Liver (tissue), 9 donors: ENCODE measurements around the gene ZNF524. TPM values are rescaled to one million over a fixed set of nuclear protein-coding genes. Genes with fewer than 3 reads are reported as not detected.

ENCODE experiments used
- DNase-seq: peaks from one replicate; pipeline ENCODE4 v3.0.0-alpha.2; 2017; ENCODE audit warnings: low spot score
- H3K27ac ChIP-seq, 2 donors: one replicate each; pipeline ENCODE4 v1.7.0; 2013; ENCODE audit warnings: inconsistent platforms in 2 of 2, low read length in 2 of 2, control low read depth in 1 of 2, low read depth in 1 of 2, mild to moderate bottlenecking in 1 of 2
- H3K27me3 ChIP-seq, 4 donors: one replicate each; pipeline versions ENCODE4 v1.6.1 to v1.7.0; 2013; ENCODE audit warnings: low read length in 3 of 4, inconsistent platforms in 1 of 4, mild to moderate bottlenecking in 1 of 4, moderate library complexity in 1 of 4; ENCODE audit not compliant: control insufficient read depth in 4 of 4, insufficient read depth in 4 of 4
- H3K36me3 ChIP-seq, 4 donors: one replicate each; pipeline versions ENCODE4 v1.6.1 to v1.7.0; 2013; ENCODE audit warnings: low read length in 3 of 4, mild to moderate bottlenecking in 3 of 4, low read depth in 1 of 4, moderate library complexity in 1 of 4; ENCODE audit not compliant: control insufficient read depth in 4 of 4, insufficient read depth in 3 of 4
- H3K4me1 ChIP-seq, 4 donors: one replicate each; pipeline versions ENCODE4 v1.6.1 to v1.7.0; 2013; ENCODE audit warnings: low read length in 3 of 4, mild to moderate bottlenecking in 3 of 4, moderate library complexity in 1 of 4; ENCODE audit not compliant: control insufficient read depth in 4 of 4, insufficient read depth in 4 of 4
- H3K4me3 ChIP-seq, 3 donors: one replicate each; pipeline versions ENCODE4 v1.6.1 to v1.7.0; 2013; ENCODE audit warnings: low read length in 3 of 3, control low read depth in 1 of 3, low read depth in 1 of 3, mild to moderate bottlenecking in 1 of 3
- H3K9ac ChIP-seq, 2 donors: one replicate each; pipeline ENCODE4 v1.7.0; 2013; ENCODE audit warnings: low read length in 2 of 2, mild to moderate bottlenecking in 2 of 2, moderate library complexity in 2 of 2, control low read depth in 1 of 2, low read depth in 1 of 2
- H3K9me3 ChIP-seq, 4 donors: one replicate each; pipeline versions ENCODE4 v1.6.1 to v1.7.0; 2013; ENCODE audit warnings: low read length in 3 of 4; ENCODE audit not compliant: control insufficient read depth in 4 of 4
- EGR1 ChIP-seq, 2 donors: IDR thresholded peaks; 2 replicates each; pipeline ENCODE4 v1.6.1; 2016 to 2018; ENCODE audit warnings: antibody characterized with exemption in 2 of 2, low read depth in 2 of 2
- FOXA1 ChIP-seq: IDR thresholded peaks from 2 replicates; pipeline ENCODE4 v1.6.1; 2016; ENCODE audit warnings: antibody characterized with exemption
- FOXA2 ChIP-seq: IDR thresholded peaks from 2 replicates; pipeline ENCODE4 v1.6.1; 2016; ENCODE audit warnings: antibody characterized with exemption
- GABPA ChIP-seq, 2 donors: IDR thresholded peaks in 1 of 2; conservative IDR thresholded peaks in 1 of 2; 2 replicates each; pipeline ENCODE4 v1.6.1; 2016; ENCODE audit warnings: antibody characterized with exemption in 2 of 2, mild to moderate bottlenecking in 1 of 2, moderate library complexity in 1 of 2
- HNF4G ChIP-seq: IDR thresholded peaks from 2 replicates; pipeline ENCODE4 v1.6.1; 2016; ENCODE audit warnings: antibody characterized with exemption
- JUND ChIP-seq, 2 donors: IDR thresholded peaks; 2 replicates each; pipeline ENCODE4 v1.6.1; 2016; ENCODE audit warnings: antibody characterized with exemption in 2 of 2
- NR2F2 ChIP-seq: IDR thresholded peaks from 2 replicates; pipeline ENCODE4 v1.6.1; 2016; ENCODE audit warnings: antibody characterized with exemption
- RAD21 ChIP-seq, 2 donors: IDR thresholded peaks; 2 replicates each; pipeline ENCODE4 v1.6.1; 2016; ENCODE audit warnings: antibody characterized with exemption in 2 of 2, mild to moderate bottlenecking in 2 of 2
- RXRA ChIP-seq, 2 donors: IDR thresholded peaks; 2 replicates each; pipeline ENCODE4 v1.6.1; 2017 to 2018; ENCODE audit warnings: antibody characterized with exemption in 2 of 2, mild to moderate bottlenecking in 1 of 2
- SP1 ChIP-seq: IDR thresholded peaks from 2 replicates; pipeline ENCODE4 v1.6.1; 2018; ENCODE audit warnings: antibody characterized with exemption, mild to moderate bottlenecking
- TAF1 ChIP-seq: conservative IDR thresholded peaks from 2 replicates; pipeline ENCODE4 v1.6.1; 2016; ENCODE audit warnings: antibody characterized with exemption, mild to moderate bottlenecking
- YY1 ChIP-seq: IDR thresholded peaks from 2 replicates; pipeline ENCODE4 v1.6.1; 2016; ENCODE audit warnings: antibody characterized with exemption, mild to moderate bottlenecking
- WGBS: extraction: QIAGEN DNeasy Blood & Tissue Kit; methylation state at CpG from one replicate; pipeline ENCODE4 v1.1.7; 2013; 5-methylcytosine and 5-hydroxymethylcytosine counted together
- polyA plus RNA-seq, 2 donors: library from polyadenylated mRNA; stranded (reverse) in 1 of 2; unstranded in 1 of 2; fragments of 200-250 nt in 1 of 2; fragments of >200 nt in 1 of 2; fragmentation: Nextera tagmentation in 1 of 2; extraction: Ambion mirVana in 1 of 2; gene quantifications; one replicate each; pipeline versions ENCODE4 v1.2.1 to v1.2.3, GENCODE V29; 2013 to 2015
- total RNA-seq, 2 donors: library from RNA; depleted of rRNA; stranded (reverse); fragments of >200 nt; gene quantifications; one replicate each; pipeline ENCODE4 v1.2.3, GENCODE V29; 2014
- TF ChIP-seq, protein P1 (sequence below): IDR thresholded peaks from 2 replicates; pipeline ENCODE4 v1.6.1; 2016; ENCODE audit warnings: antibody characterized with exemption
- TF ChIP-seq, protein P2 (sequence below): IDR thresholded peaks from 2 replicates; pipeline ENCODE4 v1.6.1; 2016; ENCODE audit warnings: antibody characterized with exemption
- TF ChIP-seq, protein P3 (sequence below): IDR thresholded peaks from 2 replicates; pipeline ENCODE4 v1.6.1; 2016; ENCODE audit warnings: antibody characterized with exemption, mild to moderate bottlenecking
- TF ChIP-seq, protein P4 (sequence below): fragments of 150-350 bp; IDR thresholded peaks from 2 replicates; pipeline ENCODE4 v1.5.1; 2017; ENCODE audit warnings: improper control_type of control experiment, low read depth, low read length; ENCODE audit not compliant: missing input control
- TF ChIP-seq, protein P5 (sequence below): IDR thresholded peaks from 2 replicates; pipeline ENCODE4 v1.6.1; 2016; ENCODE audit warnings: antibody characterized with exemption
- donor health status: healthy.
- donor health status: healthy.
- donor health status: healthy.
- donor health status: healthy.
- donor health status: healthy.

ZNF524 gene
- total and polyA plus RNA-seq, 4 donors = 6.7 to 12.3 (median 10.2) TPM

DNA sequence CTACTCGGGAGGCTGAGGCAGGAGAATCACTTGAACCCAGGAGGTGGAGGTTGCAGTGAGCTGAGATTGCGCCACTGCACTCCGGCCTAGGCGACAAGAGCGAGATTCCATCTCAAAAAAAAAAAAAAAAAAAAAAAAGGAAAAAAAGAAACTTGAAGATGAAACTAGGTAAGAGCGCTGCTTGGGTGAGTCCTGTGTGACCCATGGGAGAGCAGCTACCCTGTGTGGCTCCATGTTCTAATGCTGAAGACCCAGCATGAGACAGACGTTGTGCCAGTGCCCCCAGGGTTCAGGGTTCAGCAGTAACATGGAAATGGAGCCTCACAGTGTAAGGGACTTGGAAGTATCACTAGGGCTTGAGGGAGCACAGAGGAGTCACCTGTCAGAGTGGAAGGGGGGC, 18.3 kb downstream of the ZNF524 start (continued):
- TF ChIP-seq, protein P1, sequence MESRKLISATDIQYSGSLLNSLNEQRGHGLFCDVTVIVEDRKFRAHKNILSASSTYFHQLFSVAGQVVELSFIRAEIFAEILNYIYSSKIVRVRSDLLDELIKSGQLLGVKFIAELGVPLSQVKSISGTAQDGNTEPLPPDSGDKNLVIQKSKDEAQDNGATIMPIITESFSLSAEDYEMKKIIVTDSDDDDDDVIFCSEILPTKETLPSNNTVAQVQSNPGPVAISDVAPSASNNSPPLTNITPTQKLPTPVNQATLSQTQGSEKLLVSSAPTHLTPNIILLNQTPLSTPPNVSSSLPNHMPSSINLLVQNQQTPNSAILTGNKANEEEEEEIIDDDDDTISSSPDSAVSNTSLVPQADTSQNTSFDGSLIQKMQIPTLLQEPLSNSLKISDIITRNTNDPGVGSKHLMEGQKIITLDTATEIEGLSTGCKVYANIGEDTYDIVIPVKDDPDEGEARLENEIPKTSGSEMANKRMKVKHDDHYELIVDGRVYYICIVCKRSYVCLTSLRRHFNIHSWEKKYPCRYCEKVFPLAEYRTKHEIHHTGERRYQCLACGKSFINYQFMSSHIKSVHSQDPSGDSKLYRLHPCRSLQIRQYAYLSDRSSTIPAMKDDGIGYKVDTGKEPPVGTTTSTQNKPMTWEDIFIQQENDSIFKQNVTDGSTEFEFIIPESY = no peak
- TF ChIP-seq SP1 (no peak), NR2F2 (no peak), HNF4G (no peak), TAF1 (no peak), EGR1 (IDR thresholded peaks at IDR 0.05; ENCODE audit: low read depth in 2 of 2) (no peak), YY1 (no peak), GABPA (IDR thresholded peaks at IDR 0.05 in 1 of 2, conservative IDR thresholded peaks at IDR 0.05 in 1 of 2) (no peak), JUND (IDR thresholded peaks at IDR 0.05) (no peak)

DNA sequence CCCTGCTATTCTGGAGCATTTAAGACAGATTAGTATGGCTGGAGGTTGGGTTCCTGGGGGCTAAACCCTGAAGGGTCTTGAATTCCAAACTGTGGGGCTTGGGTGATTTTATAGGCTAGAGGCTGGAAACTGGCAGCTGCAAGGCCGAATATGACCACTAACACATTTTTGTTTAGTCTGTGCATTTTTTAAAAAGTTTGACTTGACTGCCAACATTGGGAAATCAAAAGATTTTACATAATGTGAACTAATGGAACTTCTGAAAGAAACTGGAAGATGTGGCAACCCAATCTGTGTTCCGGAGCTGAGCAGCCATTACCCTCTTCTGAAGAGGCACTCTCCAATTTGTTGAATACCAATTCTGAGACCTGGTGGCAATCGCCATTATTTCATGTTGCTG, 19.2 kb downstream of the ZNF524 start:
- no peak overlapping the region for H3K9ac ChIP-seq
- H3K4me1 ChIP-seq = peaks cover 0 to 5% (median 1%) of the 10 kb centered on the region in 4 donors
- no peaks in the 10 kb centered on the region for H3K9me3 ChIP-seq
- H3K27ac ChIP-seq = no peak overlapping the region
- no peak overlapping the region for H3K4me3 ChIP-seq
- H3K36me3 ChIP-seq = peaks cover 0 to 20% (median 15%) of the 10 kb centered on the region in 4 donors
- no peak for DNase-seq
- TF ChIP-seq FOXA1 = no peak
- TF ChIP-seq FOXA2 = no peak
- TF ChIP-seq, protein P2, sequence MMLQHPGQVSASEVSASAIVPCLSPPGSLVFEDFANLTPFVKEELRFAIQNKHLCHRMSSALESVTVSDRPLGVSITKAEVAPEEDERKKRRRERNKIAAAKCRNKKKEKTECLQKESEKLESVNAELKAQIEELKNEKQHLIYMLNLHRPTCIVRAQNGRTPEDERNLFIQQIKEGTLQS = no peak
- TF ChIP-seq RXRA (IDR thresholded peaks at IDR 0.05) = no peak
- no peak for TF ChIP-seq RAD21 (IDR thresholded peaks at IDR 0.05)
- TF ChIP-seq, protein P3, sequence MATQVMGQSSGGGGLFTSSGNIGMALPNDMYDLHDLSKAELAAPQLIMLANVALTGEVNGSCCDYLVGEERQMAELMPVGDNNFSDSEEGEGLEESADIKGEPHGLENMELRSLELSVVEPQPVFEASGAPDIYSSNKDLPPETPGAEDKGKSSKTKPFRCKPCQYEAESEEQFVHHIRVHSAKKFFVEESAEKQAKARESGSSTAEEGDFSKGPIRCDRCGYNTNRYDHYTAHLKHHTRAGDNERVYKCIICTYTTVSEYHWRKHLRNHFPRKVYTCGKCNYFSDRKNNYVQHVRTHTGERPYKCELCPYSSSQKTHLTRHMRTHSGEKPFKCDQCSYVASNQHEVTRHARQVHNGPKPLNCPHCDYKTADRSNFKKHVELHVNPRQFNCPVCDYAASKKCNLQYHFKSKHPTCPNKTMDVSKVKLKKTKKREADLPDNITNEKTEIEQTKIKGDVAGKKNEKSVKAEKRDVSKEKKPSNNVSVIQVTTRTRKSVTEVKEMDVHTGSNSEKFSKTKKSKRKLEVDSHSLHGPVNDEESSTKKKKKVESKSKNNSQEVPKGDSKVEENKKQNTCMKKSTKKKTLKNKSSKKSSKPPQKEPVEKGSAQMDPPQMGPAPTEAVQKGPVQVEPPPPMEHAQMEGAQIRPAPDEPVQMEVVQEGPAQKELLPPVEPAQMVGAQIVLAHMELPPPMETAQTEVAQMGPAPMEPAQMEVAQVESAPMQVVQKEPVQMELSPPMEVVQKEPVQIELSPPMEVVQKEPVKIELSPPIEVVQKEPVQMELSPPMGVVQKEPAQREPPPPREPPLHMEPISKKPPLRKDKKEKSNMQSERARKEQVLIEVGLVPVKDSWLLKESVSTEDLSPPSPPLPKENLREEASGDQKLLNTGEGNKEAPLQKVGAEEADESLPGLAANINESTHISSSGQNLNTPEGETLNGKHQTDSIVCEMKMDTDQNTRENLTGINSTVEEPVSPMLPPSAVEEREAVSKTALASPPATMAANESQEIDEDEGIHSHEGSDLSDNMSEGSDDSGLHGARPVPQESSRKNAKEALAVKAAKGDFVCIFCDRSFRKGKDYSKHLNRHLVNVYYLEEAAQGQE = no peak
- no peak for TF ChIP-seq TAF1
- TF ChIP-seq HNF4G = no peak
- TF ChIP-seq, protein P4, sequence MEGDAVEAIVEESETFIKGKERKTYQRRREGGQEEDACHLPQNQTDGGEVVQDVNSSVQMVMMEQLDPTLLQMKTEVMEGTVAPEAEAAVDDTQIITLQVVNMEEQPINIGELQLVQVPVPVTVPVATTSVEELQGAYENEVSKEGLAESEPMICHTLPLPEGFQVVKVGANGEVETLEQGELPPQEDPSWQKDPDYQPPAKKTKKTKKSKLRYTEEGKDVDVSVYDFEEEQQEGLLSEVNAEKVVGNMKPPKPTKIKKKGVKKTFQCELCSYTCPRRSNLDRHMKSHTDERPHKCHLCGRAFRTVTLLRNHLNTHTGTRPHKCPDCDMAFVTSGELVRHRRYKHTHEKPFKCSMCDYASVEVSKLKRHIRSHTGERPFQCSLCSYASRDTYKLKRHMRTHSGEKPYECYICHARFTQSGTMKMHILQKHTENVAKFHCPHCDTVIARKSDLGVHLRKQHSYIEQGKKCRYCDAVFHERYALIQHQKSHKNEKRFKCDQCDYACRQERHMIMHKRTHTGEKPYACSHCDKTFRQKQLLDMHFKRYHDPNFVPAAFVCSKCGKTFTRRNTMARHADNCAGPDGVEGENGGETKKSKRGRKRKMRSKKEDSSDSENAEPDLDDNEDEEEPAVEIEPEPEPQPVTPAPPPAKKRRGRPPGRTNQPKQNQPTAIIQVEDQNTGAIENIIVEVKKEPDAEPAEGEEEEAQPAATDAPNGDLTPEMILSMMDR = no peak
- TF ChIP-seq, protein P1 = no peak
- TF ChIP-seq, protein P5, sequence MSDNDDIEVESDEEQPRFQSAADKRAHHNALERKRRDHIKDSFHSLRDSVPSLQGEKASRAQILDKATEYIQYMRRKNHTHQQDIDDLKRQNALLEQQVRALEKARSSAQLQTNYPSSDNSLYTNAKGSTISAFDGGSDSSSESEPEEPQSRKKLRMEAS = no peak
- TF ChIP-seq JUND (IDR thresholded peaks at IDR 0.05) = no peak
- no peak for TF ChIP-seq EGR1 (IDR thresholded peaks at IDR 0.05; ENCODE audit: low read depth in 2 of 2)
- no peak for TF ChIP-seq NR2F2
- TF ChIP-seq GABPA (IDR thresholded peaks at IDR 0.05 in 1 of 2, conservative IDR thresholded peaks at IDR 0.05 in 1 of 2) = no peak
- H3K27me3 ChIP-seq = no peaks in the 10 kb centered on the region
- 72% methylated on average over 3 of the region's 3 CpGs for WGBS
